IMR-90 (cell line): ENCODE measurements around the gene LDLRAD1.

Source experiments
- POLR2A ChIP-seq: IDR thresholded peaks from 2 replicates; pipeline ENCODE4 v1.6.1; 2012; ENCODE audit warnings: mild to moderate bottlenecking, low read depth, low read length
- TF ChIP-seq, protein P1 (sequence below): conservative IDR thresholded peaks from 2 replicates; pipeline ENCODE4 v1.5.1; 2012; ENCODE audit warnings: mild to moderate bottlenecking, low read depth, low read length, improper control_type of control experiment

DNA sequence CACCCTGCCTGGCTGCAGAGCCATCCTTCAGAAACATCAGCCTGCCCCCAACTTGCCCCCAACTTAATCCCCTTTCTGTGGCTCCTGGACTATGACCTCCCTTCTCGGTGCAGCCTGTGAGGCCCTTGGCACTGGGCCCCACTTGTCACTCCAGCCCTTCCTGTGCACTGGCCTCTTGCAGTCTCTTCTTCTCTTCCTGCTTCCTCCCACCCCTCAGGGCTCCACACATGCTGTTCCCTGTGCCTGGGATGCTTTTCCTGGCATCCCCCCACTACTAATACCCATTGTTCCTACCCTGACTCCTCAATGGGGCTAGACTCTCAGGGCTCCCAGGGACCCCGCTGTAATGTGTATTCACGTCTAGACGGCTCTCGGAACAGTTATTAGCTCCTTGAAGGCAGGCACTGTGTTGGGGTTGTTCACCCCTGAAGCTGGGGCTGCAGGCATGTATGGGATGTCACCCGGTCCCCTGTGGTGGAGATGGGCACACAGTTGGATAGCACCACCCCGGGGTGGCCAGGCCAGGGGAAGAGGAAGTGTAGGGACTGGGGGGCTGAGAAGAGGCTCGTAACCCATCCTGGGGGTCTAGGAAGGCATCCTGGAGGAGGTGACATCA lies 4.5 kb downstream of the LDLRAD1 start:
- TF ChIP-seq, protein P1, sequence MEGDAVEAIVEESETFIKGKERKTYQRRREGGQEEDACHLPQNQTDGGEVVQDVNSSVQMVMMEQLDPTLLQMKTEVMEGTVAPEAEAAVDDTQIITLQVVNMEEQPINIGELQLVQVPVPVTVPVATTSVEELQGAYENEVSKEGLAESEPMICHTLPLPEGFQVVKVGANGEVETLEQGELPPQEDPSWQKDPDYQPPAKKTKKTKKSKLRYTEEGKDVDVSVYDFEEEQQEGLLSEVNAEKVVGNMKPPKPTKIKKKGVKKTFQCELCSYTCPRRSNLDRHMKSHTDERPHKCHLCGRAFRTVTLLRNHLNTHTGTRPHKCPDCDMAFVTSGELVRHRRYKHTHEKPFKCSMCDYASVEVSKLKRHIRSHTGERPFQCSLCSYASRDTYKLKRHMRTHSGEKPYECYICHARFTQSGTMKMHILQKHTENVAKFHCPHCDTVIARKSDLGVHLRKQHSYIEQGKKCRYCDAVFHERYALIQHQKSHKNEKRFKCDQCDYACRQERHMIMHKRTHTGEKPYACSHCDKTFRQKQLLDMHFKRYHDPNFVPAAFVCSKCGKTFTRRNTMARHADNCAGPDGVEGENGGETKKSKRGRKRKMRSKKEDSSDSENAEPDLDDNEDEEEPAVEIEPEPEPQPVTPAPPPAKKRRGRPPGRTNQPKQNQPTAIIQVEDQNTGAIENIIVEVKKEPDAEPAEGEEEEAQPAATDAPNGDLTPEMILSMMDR: no peak
- TF ChIP-seq POLR2A: no peak
